A549 (cell line): Measurements from ENCODE around the gene PPP2R5B.

Experiments
- CTCF ChIP-seq: fragments of >200 bp; sonication (Bioruptor Twin); formaldehyde crosslinking; IDR thresholded peaks from 3 replicates; pipeline ENCODE4 v1.5.1; 2016
- JUN ChIP-seq, 2 experiments: fragments of >200 bp; sonication (Bioruptor Twin); formaldehyde crosslinking; IDR thresholded peaks; 2 replicates in 1 of 2; 3 replicates in 1 of 2; pipeline ENCODE4 v1.6.1; 2016 to 2017
- MAZ ChIP-seq: fragments of 150-350 bp; IDR thresholded peaks from 2 replicates; pipeline ENCODE4 v1.6.1; 2014; ENCODE audit warnings: antibody characterized with exemption, low read depth, low read length, borderline replicate concordance
- PBX3 ChIP-seq: IDR thresholded peaks from 2 replicates; pipeline ENCODE4 v1.6.1; 2012
- POLR2A ChIP-seq: IDR thresholded peaks from 2 replicates; pipeline ENCODE4 v1.6.1; 2012; ENCODE audit warnings: mild to moderate bottlenecking, low read length
- RAD21 ChIP-seq, 2 experiments: fragments of >200 bp in 1 of 2; sonication (Bioruptor Twin) in 1 of 2; formaldehyde crosslinking in 1 of 2; IDR thresholded peaks in 1 of 2; conservative IDR thresholded peaks in 1 of 2; 2 replicates in 1 of 2; 3 replicates in 1 of 2; pipeline ENCODE4 v1.6.1; 2012 to 2018; ENCODE audit warnings: inconsistent platforms in 1 of 2
- RCOR1 ChIP-seq: fragments of 150-350 bp; IDR thresholded peaks from 2 replicates; pipeline ENCODE4 v1.6.1; 2014; ENCODE audit warnings: antibody characterized with exemption, low read length, low read depth
- USF2 ChIP-seq: fragments of 450-650 bp; IDR thresholded peaks from 2 replicates; pipeline ENCODE4 v1.6.1; 2014; ENCODE audit warnings: antibody characterized with exemption

GRCh38 chr11:64875369-64876228, 48.9 kb upstream of the PPP2R5B start:
- TF ChIP-seq MAZ = no peak
- no peak for TF ChIP-seq CTCF
- TF ChIP-seq RCOR1 = no peak
- no peak for TF ChIP-seq PBX3
- no peak for TF ChIP-seq RAD21 (conservative IDR thresholded peaks at IDR 0.05 in 1 of 2, IDR thresholded peaks at IDR 0.05 in 1 of 2)
- no peak for TF ChIP-seq USF2
- TF ChIP-seq JUN (IDR thresholded peaks at IDR 0.05) = no peak
- no peak for TF ChIP-seq POLR2A
